ENCODE measurements around the gene NMNAT3.

DNA sequence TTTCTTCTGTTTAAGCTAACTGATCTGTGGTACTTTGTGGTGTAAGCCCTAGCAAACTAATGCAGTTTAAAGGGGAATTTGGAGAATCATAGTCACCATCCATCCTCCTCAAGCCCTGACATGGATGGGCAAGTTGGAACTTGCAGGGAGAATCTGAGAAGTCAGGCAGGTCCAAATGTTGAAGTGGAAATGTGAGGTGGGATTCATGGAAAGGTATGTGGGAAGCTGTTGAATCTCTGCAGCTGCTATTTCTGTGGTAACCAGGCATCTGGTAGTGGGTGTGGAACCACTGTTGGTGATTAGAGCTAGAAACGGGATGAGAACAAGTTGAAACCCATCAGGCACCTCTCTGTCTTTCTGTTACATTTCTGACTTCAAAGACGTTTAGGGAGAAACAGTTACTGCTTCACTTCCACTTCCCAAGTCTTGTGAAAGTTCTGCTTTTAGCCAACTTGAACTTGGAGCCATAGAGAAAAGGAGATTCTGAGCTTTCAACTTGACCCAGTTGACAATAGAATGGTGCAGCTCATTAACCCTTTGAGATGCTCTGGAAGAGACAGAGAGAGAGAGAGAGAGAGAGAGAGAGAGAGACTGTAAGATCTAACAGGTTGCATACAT, 38.1 kb upstream of the NMNAT3 start:
- TF ChIP-seq, protein P1, sequence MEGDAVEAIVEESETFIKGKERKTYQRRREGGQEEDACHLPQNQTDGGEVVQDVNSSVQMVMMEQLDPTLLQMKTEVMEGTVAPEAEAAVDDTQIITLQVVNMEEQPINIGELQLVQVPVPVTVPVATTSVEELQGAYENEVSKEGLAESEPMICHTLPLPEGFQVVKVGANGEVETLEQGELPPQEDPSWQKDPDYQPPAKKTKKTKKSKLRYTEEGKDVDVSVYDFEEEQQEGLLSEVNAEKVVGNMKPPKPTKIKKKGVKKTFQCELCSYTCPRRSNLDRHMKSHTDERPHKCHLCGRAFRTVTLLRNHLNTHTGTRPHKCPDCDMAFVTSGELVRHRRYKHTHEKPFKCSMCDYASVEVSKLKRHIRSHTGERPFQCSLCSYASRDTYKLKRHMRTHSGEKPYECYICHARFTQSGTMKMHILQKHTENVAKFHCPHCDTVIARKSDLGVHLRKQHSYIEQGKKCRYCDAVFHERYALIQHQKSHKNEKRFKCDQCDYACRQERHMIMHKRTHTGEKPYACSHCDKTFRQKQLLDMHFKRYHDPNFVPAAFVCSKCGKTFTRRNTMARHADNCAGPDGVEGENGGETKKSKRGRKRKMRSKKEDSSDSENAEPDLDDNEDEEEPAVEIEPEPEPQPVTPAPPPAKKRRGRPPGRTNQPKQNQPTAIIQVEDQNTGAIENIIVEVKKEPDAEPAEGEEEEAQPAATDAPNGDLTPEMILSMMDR (IDR thresholded peaks at IDR 0.05), result no peak
- no peak for TF ChIP-seq EZH2 (IDR thresholded peaks at IDR 0.05)
- TF ChIP-seq EZH2phosphoT487 (IDR thresholded peaks at IDR 0.05), result no peak

Data from neural progenitor cell (in vitro differentiated cells).